CD4-positive, alpha-beta T cell (primary cell): ENCODE data around the gene EPHX1. TPM values are rescaled to one million over a fixed set of nuclear protein-coding genes. Genes with fewer than 3 reads are reported as not detected.

Experiments
- ATAC-seq: fragments of 200-7000 bp; cut with Tn5 transposase; one replicate; pipeline ENCODE4 v1.10.0; 2022; ENCODE audit warnings: mild to moderate bottlenecking; ENCODE audit not compliant: poor library complexity
- CTCF ChIA-PET: fragments of 350-600 bp; sonication (Branson Sonifier 250); formaldehyde crosslinking; loops from one replicate; lab custom pipeline; 2021; ENCODE audit warnings: antibody characterized with exemption, inconsistent platforms; lab: Charles Lee
- POLR2A ChIA-PET: fragments of 350-600 bp; sonication (Branson Sonifier 250); formaldehyde crosslinking; loops from one replicate; lab custom pipeline; 2021; ENCODE audit warnings: antibody characterized with exemption, inconsistent platforms; lab: Charles Lee
- DNase-seq, 14 experiments: peaks; one replicate each; pipeline ENCODE4 v3.0.0-alpha.2; 2013 to 2020; ENCODE audit warnings: mixed read lengths in 2 of 14
- H3K27ac ChIP-seq, 2 donors: one replicate each; pipeline versions ENCODE4 v1.5.1 to v1.7.0; 2013; ENCODE audit warnings: low read length in 2 of 2, low read depth in 1 of 2, mild to moderate bottlenecking in 1 of 2
- H3K27me3 ChIP-seq, 2 experiments: 1 replicate in 1 of 2; 2 replicates in 1 of 2; pipeline versions ENCODE4 v1.6.1 to v1.7.0; 2013; ENCODE audit warnings: low read length in 2 of 2, control low read depth in 1 of 2, mild to moderate bottlenecking in 1 of 2, moderate library complexity in 1 of 2; ENCODE audit not compliant: insufficient read depth in 2 of 2, control insufficient read depth in 1 of 2
- H3K36me3 ChIP-seq: one replicate; pipeline ENCODE4 v1.6.1; 2013; ENCODE audit warnings: low read length, control low read depth; ENCODE audit not compliant: insufficient read depth
- H3K4me1 ChIP-seq: one replicate; pipeline ENCODE4 v1.6.1; 2013; ENCODE audit warnings: low read length, control low read depth; ENCODE audit not compliant: insufficient read depth
- H3K4me3 ChIP-seq: one replicate; pipeline ENCODE4 v1.5.1; 2013; ENCODE audit warnings: mild to moderate bottlenecking, low read length, moderate library complexity
- H3K9me3 ChIP-seq, 2 experiments: 1 replicate in 1 of 2; 2 replicates in 1 of 2; pipeline versions ENCODE4 v1.6.1 to v1.7.0; 2013; ENCODE audit warnings: low read length in 2 of 2, mild to moderate bottlenecking in 2 of 2, control low read depth in 1 of 2, moderate library complexity in 1 of 2; ENCODE audit not compliant: control insufficient read depth in 1 of 2, insufficient read depth in 1 of 2
- H3K27ac Mint-ChIP-seq: one replicate; pipeline ENCODE4 v1.8.0; 2020; ENCODE audit warnings: mixed read lengths
- H3K27me3 Mint-ChIP-seq: one replicate; pipeline ENCODE4 v1.8.0; 2021; ENCODE audit warnings: mixed read lengths
- H3K36me3 Mint-ChIP-seq: one replicate; pipeline ENCODE4 v1.8.0; 2021; ENCODE audit warnings: low read depth, mixed read lengths
- H3K4me1 Mint-ChIP-seq: one replicate; pipeline ENCODE4 v1.8.0; 2021; ENCODE audit warnings: low read depth, mixed read lengths
- H3K4me3 Mint-ChIP-seq: one replicate; pipeline ENCODE4 v1.8.0; 2020; ENCODE audit warnings: mild to moderate bottlenecking, mixed read lengths
- H3K9me3 Mint-ChIP-seq: one replicate; pipeline ENCODE4 v1.8.0; 2020; ENCODE audit warnings: mixed read lengths
- CTCF ChIP-seq: fragments of 200-600 bp; IDR thresholded peaks from one replicate; pipeline ENCODE4 v1.8.0; 2022; ENCODE audit warnings: antibody characterized with exemption, mild to moderate bottlenecking
- intact Hi-C, 2 experiments: fragments of 100-400 bp; cut with DNase I in 1 of 2; cut with micrococcal nuclease in 1 of 2; formaldehyde crosslinking; loops; one replicate each; pipeline versions ENCODE4 v1.15.1 to v1.9.0; 2023 to 2025; cut with DNase I, micrococcal nuclease
- total RNA-seq, 174 experiments: library from RNA in 2 of 174; stranded (reverse) in 2 of 174; gene quantifications; one replicate each; pipeline ENCODE4 v1.2.3 and lab custom pipeline; 2021 to 2026

Gene EPHX1
- total RNA-seq, 2 experiments from 2014 or later = 0.34 to 0.47 TPM

DNA sequence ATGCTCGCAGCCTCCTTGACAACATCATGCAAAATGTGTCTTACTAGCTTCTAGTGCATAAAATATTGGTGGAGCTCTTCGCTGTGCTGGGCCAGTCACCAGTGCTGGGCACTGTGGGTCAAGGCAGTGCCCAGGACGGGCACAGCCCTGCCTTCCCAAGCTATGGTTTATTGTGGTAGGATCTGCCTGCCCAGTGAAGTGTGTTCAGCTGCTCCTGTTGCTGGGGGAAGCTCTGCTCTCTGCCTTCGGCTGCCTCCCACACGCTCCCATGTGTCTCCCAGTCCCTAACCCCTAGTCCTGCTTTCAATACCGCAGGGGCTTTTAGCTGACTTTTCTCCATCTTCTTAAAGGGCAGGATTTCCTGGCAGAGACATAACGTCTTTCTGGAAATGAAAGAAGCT is 15.7 kb downstream of the EPHX1 start:
- ChIA-PET CTCF (no interaction called here), POLR2A (interaction anchor here (1.0 to 1.1 kb wide), 2 partner anchors 9 to 48 kb away, joined by 3 to 4 read pairs; partner anchors contain the start of gene SRP9)
- TF ChIP-seq CTCF = no peak
- H3K36me3 Mint-ChIP-seq = no peaks in the 10 kb centered on the region
- DNase-seq (no peak), ATAC-seq (no peak)
- H3K9me3 Mint-ChIP-seq = no peaks in the 10 kb centered on the region
- Histone ChIP-seq H3K27ac (no peak overlapping the region), H3K4me1 (no peaks in the 10 kb centered on the region), H3K4me3 (no peak overlapping the region), H3K36me3 (no peaks in the 10 kb centered on the region), H3K27me3 (no peaks in the 10 kb centered on the region), H3K9me3 (no peaks in the 10 kb centered on the region)
- no peak overlapping the region for H3K4me3 Mint-ChIP-seq
- no peaks in the 10 kb centered on the region for H3K27me3 Mint-ChIP-seq
- H3K27ac Mint-ChIP-seq = no peak overlapping the region
- no peaks in the 10 kb centered on the region for H3K4me1 Mint-ChIP-seq
- intact Hi-C loops = no loop called here

- Mint-ChIP-seq H3K36me3 (no peaks in the 10 kb centered on the region), H3K27me3 (no peaks in the 10 kb centered on the region), H3K4me1 (no peaks in the 10 kb centered on the region), H3K27ac (no peak overlapping the region), H3K4me3 (no peak overlapping the region), H3K9me3 (no peaks in the 10 kb centered on the region)
- Histone ChIP-seq H3K27me3 (no peaks in the 10 kb centered on the region), H3K4me1 (no peaks in the 10 kb centered on the region), H3K4me3 (no peak overlapping the region), H3K9me3 (no peaks in the 10 kb centered on the region), H3K27ac (no peak overlapping the region), H3K36me3 (no peaks in the 10 kb centered on the region)
- DNase-seq (no peak), ATAC-seq (no peak)
- ChIA-PET POLR2A (interaction anchor here (1.3 kb wide), 1 partner anchor 55 kb away, joined by 3 read pairs; the partner anchor contains the start of gene TMEM63A), CTCF (no interaction called here)
- intact Hi-C loops = no loop called here
- no peak for TF ChIP-seq CTCF
Observed at GRCh38 chr1:225827076-225827475, 17.2 kb downstream of the EPHX1 start.

GRCh38 chr1:225828706-225829345 is 18.9 kb downstream of the EPHX1 start:
- POLR2A ChIA-PET = interaction anchor here (1.2 to 1.5 kb wide), 2 partner anchors 12 to 51 kb away, joined by 3 read pairs; partner anchors contain the start of gene SRP9
- CTCF ChIA-PET = no interaction called here

More at GRCh38 chr1:225828706-225829345, 18.9 kb downstream of the EPHX1 start:
- Histone ChIP-seq H3K4me3 (no peak overlapping the region), H3K4me1 (no peaks in the 10 kb centered on the region), H3K27me3 (no peaks in the 10 kb centered on the region), H3K36me3 (no peaks in the 10 kb centered on the region), H3K27ac (no peak overlapping the region), H3K9me3 (no peaks in the 10 kb centered on the region)
- H3K27me3 Mint-ChIP-seq = no peaks in the 10 kb centered on the region
- no peak for TF ChIP-seq CTCF
- DNase-seq (no peak), ATAC-seq (no peak)
- H3K36me3 Mint-ChIP-seq = no peaks in the 10 kb centered on the region
- H3K27ac Mint-ChIP-seq = no peak overlapping the region
- no peaks in the 10 kb centered on the region for H3K9me3 Mint-ChIP-seq
- H3K4me3 Mint-ChIP-seq = no peak overlapping the region
- intact Hi-C loops = no loop called here
- no peaks in the 10 kb centered on the region for H3K4me1 Mint-ChIP-seq
